ENCODE data around the gene SDE2.
"Not testable (repeated sequence)": the region's sequence is repeated elsewhere in the genome, so short reads cannot be mapped to it uniquely, and the experiment has no call there.

- TF ChIP-seq EP300, POLR2A, CTCF (IDR thresholded peaks at IDR 0.05): not testable (repeated sequence)
Measured at GRCh38 chr1:225936086-225936485, 63.1 kb downstream of the SDE2 start.
